ENCODE results near the gene ARHGAP29.

GRCh38 chr1:94254073-94254810, 16.9 kb upstream of the ARHGAP29 start:
- TF ChIP-seq ZNF274 (IDR thresholded peaks at IDR 0.05; ENCODE audit: low read depth, low read length) (no peak), YY1 (IDR thresholded peaks at IDR 0.05; ENCODE audit: insufficient read depth, insufficient read length) (no peak), SUZ12 (IDR thresholded peaks at IDR 0.05; ENCODE audit: extremely low read depth, insufficient read depth, insufficient read length) (no peak)

Measured in NT2/D1 (cell line).